Measurements from ENCODE around the gene ATP6V1A.

Gene ATP6V1A

DNA sequence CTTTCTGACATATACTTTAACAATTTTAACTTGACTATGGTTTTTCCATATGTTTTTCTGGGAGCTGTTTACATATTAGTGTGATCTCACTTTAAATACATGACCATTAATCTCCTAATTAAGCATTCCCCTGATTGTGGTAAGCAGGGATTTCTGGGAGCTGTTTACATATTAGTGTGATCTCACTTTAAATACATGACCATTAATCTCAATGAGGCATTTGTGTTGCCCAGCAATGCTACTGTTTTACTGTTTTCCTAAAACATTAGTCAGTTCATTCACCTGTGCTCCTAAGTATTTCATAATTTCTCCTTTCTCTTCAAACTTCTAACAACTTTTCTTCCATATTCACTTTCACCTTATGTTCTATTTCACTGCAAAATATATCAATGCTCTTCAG lies 88.1 kb downstream of the ATP6V1A start:
- no peak for TF ChIP-seq CTCF (IDR thresholded peaks at IDR 0.05; ENCODE audit: poor library complexity, severe bottlenecking)
- H3K4me1 ChIP-seq (ENCODE audit: insufficient read depth, poor library complexity, severe bottlenecking) = peaks cover 19% of the 10 kb centered on the region
- ATAC-seq (ENCODE audit: low read depth) = no peak

DNA sequence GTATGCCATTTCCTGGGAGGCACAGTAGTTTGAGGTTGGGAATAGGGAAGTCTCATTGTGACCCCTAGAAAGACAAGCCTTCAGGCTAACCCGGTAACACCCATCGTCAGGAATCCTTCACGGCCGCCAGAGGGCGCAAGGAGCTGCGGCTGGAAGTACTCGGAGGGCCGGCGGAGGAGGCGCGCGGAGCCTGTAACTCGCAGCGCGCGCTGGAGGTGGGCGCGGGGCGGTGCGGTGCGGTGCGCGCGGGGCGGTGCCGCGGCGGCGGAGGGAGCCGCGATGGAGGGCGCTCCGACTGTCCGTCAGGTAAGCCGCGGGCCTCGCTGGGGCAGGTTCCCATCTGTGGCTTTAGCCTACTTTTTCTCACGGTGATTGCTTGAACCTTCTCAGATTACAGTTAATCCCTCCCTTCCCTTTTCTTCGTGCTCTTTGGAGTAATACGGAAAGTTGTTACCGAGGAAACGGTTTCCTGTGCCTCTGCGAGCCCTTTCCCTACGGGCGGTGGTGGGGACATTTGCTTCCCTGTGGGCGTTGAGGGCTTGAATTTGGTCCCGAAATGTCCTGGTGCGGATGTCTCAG lies 91.9 kb downstream of the ATP6V1A start, which contains the start of gene GRAMD1C:
GRAMD1C (plus strand) TSS at position 158 of the 579 bp plus-strand sequence; CDS start at position 280, 122 bp downstream.
- no peaks in the 10 kb centered on the region for H3K36me3 ChIP-seq (ENCODE audit: low read depth)
- H3K9me3 ChIP-seq (ENCODE audit: severe bottlenecking) = no peaks in the 10 kb centered on the region
- peak within 1 kb of the TSS; percentile 77 for H3K4me3 ChIP-seq (ENCODE audit: severe bottlenecking)
- peak; percentile 97 for TF ChIP-seq CTCF (IDR thresholded peaks at IDR 0.05; ENCODE audit: poor library complexity, severe bottlenecking)
- peaks cover 8% of the 10 kb centered on the region for H3K4me1 ChIP-seq (ENCODE audit: insufficient read depth, poor library complexity, severe bottlenecking)
- H3K27ac ChIP-seq (ENCODE audit: poor library complexity, severe bottlenecking) = peak within 1 kb of the TSS; percentile 29
- ATAC-seq (ENCODE audit: low read depth) (peak; percentile 96), DNase-seq (ENCODE audit: low spot score) (peak; percentile 83)
- H3K27me3 ChIP-seq (ENCODE audit: insufficient read depth, poor library complexity, severe bottlenecking) = no peaks in the 10 kb centered on the region

More for the DNA sequence above, 88.1 kb downstream of the ATP6V1A start:
- Histone ChIP-seq H3K27ac (ENCODE audit: poor library complexity, severe bottlenecking) (no peak overlapping the region), H3K36me3 (ENCODE audit: low read depth) (no peaks in the 10 kb centered on the region), H3K4me3 (ENCODE audit: severe bottlenecking) (no peak overlapping the region), H3K27me3 (ENCODE audit: insufficient read depth, poor library complexity, severe bottlenecking) (no peaks in the 10 kb centered on the region), H3K9me3 (ENCODE audit: severe bottlenecking) (no peaks in the 10 kb centered on the region)
- DNase-seq (ENCODE audit: low spot score) = no peak

- Histone ChIP-seq H3K4me1 (ENCODE audit: insufficient read depth, poor library complexity, severe bottlenecking) (peaks cover 8% of the 10 kb centered on the region), H3K36me3 (ENCODE audit: low read depth) (no peaks in the 10 kb centered on the region), H3K4me3 (ENCODE audit: severe bottlenecking) (peak overlapping the region; percentile 77), H3K9me3 (ENCODE audit: severe bottlenecking) (no peaks in the 10 kb centered on the region), H3K27me3 (ENCODE audit: insufficient read depth, poor library complexity, severe bottlenecking) (no peaks in the 10 kb centered on the region), H3K27ac (ENCODE audit: poor library complexity, severe bottlenecking) (peak overlapping the region; percentile 29)
- no peak for TF ChIP-seq CTCF (IDR thresholded peaks at IDR 0.05; ENCODE audit: poor library complexity, severe bottlenecking)
- DNase-seq (ENCODE audit: low spot score) (no peak), ATAC-seq (ENCODE audit: low read depth) (no peak)
These were observed 92.7 kb downstream of the ATP6V1A start for GRCh38 chr3:113839551-113839950.

GRCh38 chr3:113844622-113845222 lies 97.9 kb downstream of the ATP6V1A start:
- Histone ChIP-seq H3K27me3 (ENCODE audit: insufficient read depth, poor library complexity, severe bottlenecking) (no peaks in the 10 kb centered on the region), H3K9me3 (ENCODE audit: severe bottlenecking) (no peaks in the 10 kb centered on the region), H3K4me3 (ENCODE audit: severe bottlenecking) (no peak overlapping the region), H3K36me3 (ENCODE audit: low read depth) (no peaks in the 10 kb centered on the region), H3K27ac (ENCODE audit: poor library complexity, severe bottlenecking) (no peak overlapping the region), H3K4me1 (ENCODE audit: insufficient read depth, poor library complexity, severe bottlenecking) (peaks cover 9% of the 10 kb centered on the region)
- TF ChIP-seq CTCF (IDR thresholded peaks at IDR 0.05; ENCODE audit: poor library complexity, severe bottlenecking) = peak; percentile 80
- no peak for DNase-seq (ENCODE audit: low spot score)
- ATAC-seq (ENCODE audit: low read depth) = no peak

DNA sequence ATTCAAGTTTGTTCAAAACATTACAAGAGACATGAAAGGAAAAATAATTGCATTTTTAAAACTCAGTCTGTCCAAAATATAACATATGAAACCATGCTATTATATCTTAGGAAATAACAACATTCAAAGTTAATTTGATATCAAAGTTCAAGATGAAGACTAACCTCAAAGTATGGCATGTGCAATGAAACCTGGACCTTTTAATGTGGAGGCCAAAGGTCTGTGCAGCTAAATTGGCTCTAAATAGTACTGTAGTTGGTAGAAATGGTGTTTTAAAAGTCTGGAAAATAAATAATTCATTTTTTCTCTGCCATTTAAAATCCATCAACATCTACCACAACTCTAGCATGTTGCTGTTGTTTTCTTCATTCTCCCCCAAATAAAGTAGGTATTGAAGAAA lies 100.4 kb downstream of the ATP6V1A start:
- no peaks in the 10 kb centered on the region for H3K9me3 ChIP-seq (ENCODE audit: severe bottlenecking)
- peaks cover 9% of the 10 kb centered on the region for H3K4me1 ChIP-seq (ENCODE audit: insufficient read depth, poor library complexity, severe bottlenecking)
- no peak overlapping the region for H3K4me3 ChIP-seq (ENCODE audit: severe bottlenecking)
- H3K27ac ChIP-seq (ENCODE audit: poor library complexity, severe bottlenecking) = no peak overlapping the region
- DNase-seq (ENCODE audit: low spot score) = no peak
- H3K27me3 ChIP-seq (ENCODE audit: insufficient read depth, poor library complexity, severe bottlenecking) = no peaks in the 10 kb centered on the region
- no peak for ATAC-seq (ENCODE audit: low read depth)
- no peaks in the 10 kb centered on the region for H3K36me3 ChIP-seq (ENCODE audit: low read depth)
- no peak for TF ChIP-seq CTCF (IDR thresholded peaks at IDR 0.05; ENCODE audit: poor library complexity, severe bottlenecking)
